Endothelial cell of umbilical vein (primary cell): ENCODE measurements around the gene PYM1. TPM values are rescaled to one million over a fixed set of nuclear protein-coding genes. Genes with fewer than 3 reads are reported as not detected.

Experiments
- polyA plus RNA-seq, 4 experiments: library from polyadenylated mRNA; depleted of rRNA in 3 of 4; stranded (reverse) in 3 of 4; unstranded in 1 of 4; fragments of >200 nt; gene quantifications; 2 replicates each; pipeline versions ENCODE4 v1.2.1 to v1.2.3, GENCODE V29; 2011 to 2012; ENCODE audit warnings: missing spikeins in 1 of 4
- total RNA-seq: library from RNA; stranded (reverse); gene quantifications from 2 replicates; pipeline ENCODE4 v1.2.3, GENCODE V29; 2021

Gene PYM1
- total and polyA plus RNA-seq, 2 donors (not counting 3 experiments of a cell fraction or from before 2014, with no cell fraction given) = 18.7 to 23.5 TPM

Other genes with a start within 250 kb of the PYM1 start
- 0.84 and 1.0 TPM in 2 replicates for gene ITGA7, start 220.0 kb downstream of the PYM1 start, total RNA-seq
- 0.41 and 0.67 TPM in 2 replicates for gene ITGA7, start 220.0 kb downstream of the PYM1 start, polyA plus RNA-seq
- gene BLOC1S1, start 211.8 kb downstream of the PYM1 start, total RNA-seq = 84.1 and 85.6 TPM in 2 replicates
- gene BLOC1S1, start 211.8 kb downstream of the PYM1 start, polyA plus RNA-seq = 192 and 197 TPM in 2 replicates
- gene RDH5, start 207.5 kb downstream of the PYM1 start, total RNA-seq = 2.7 and 6.1 TPM in 2 replicates
- gene RDH5, start 207.5 kb downstream of the PYM1 start, polyA plus RNA-seq = 3.5 and 3.7 TPM in 2 replicates
- 1,054 and 1,063 TPM in 2 replicates for gene CD63, start 198.9 kb downstream of the PYM1 start, total RNA-seq
- 1,429 and 1,536 TPM in 2 replicates for gene CD63, start 198.9 kb downstream of the PYM1 start, polyA plus RNA-seq
- 18.7 and 19.8 TPM in 2 replicates for gene GDF11, start 184.8 kb downstream of the PYM1 start, total RNA-seq
- gene GDF11, start 184.8 kb downstream of the PYM1 start, polyA plus RNA-seq = 10.0 and 11.6 TPM in 2 replicates
- 88.1 and 101 TPM in 2 replicates for gene SARNP, start 110.2 kb downstream of the PYM1 start, total RNA-seq
- gene SARNP, start 110.2 kb downstream of the PYM1 start, polyA plus RNA-seq = 101 and 108 TPM in 2 replicates
- gene ORMDL2, start 109.9 kb downstream of the PYM1 start, total RNA-seq = 55.0 and 57.8 TPM in 2 replicates
- 70.4 and 111 TPM in 2 replicates for gene ORMDL2, start 109.9 kb downstream of the PYM1 start, polyA plus RNA-seq
- 29.7 and 33.3 TPM in 2 replicates for gene DNAJC14, start 98.3 kb downstream of the PYM1 start, total RNA-seq
- 15.7 and 16.0 TPM in 2 replicates for gene DNAJC14, start 98.3 kb downstream of the PYM1 start, polyA plus RNA-seq
- gene MMP19, start 85.0 kb downstream of the PYM1 start, total RNA-seq = 0.31 and 0.78 TPM in 2 replicates
- gene MMP19, start 85.0 kb downstream of the PYM1 start, polyA plus RNA-seq = 1.6 and 2.0 TPM in 2 replicates
- 49.8 and 64.3 TPM in 2 replicates for gene DGKA, start 3.3 kb upstream of the PYM1 start, total RNA-seq
- 48.6 and 53.2 TPM in 2 replicates for gene DGKA, start 3.3 kb upstream of the PYM1 start, polyA plus RNA-seq
- 0.42 and 0.51 TPM in 2 replicates for gene PMEL, start 38.1 kb upstream of the PYM1 start, total RNA-seq
- gene PMEL, start 38.1 kb upstream of the PYM1 start, polyA plus RNA-seq = 0.99 and 2.0 TPM in 2 replicates
- gene CDK2, start 38.9 kb upstream of the PYM1 start, total RNA-seq = 63.6 and 69.8 TPM in 2 replicates
- gene CDK2, start 38.9 kb upstream of the PYM1 start, polyA plus RNA-seq = 46.7 and 52.2 TPM in 2 replicates
- 97.4 and 103 TPM in 2 replicates for gene RAB5B, start 46.2 kb upstream of the PYM1 start, total RNA-seq
- 98.8 and 105 TPM in 2 replicates for gene RAB5B, start 46.2 kb upstream of the PYM1 start, polyA plus RNA-seq
- 24.3 and 24.8 TPM in 2 replicates for gene SUOX, start 69.4 kb upstream of the PYM1 start, total RNA-seq
- 29.1 and 31.4 TPM in 2 replicates for gene SUOX, start 69.4 kb upstream of the PYM1 start, polyA plus RNA-seq
- 3.5 and 5.4 TPM in 2 replicates for gene IKZF4, start 93.1 kb upstream of the PYM1 start, total RNA-seq
- gene IKZF4, start 93.1 kb upstream of the PYM1 start, polyA plus RNA-seq = 2.5 and 3.4 TPM in 2 replicates
- 57.3 and 66.7 TPM in 2 replicates for gene RPS26, start 114.0 kb upstream of the PYM1 start, total RNA-seq
- gene RPS26, start 114.0 kb upstream of the PYM1 start, polyA plus RNA-seq = 1,837 and 1,847 TPM in 2 replicates
- gene ERBB3, start 152.3 kb upstream of the PYM1 start, total RNA-seq = 0.11 TPM in 1 of 2 replicates, not detected in the other
- gene ERBB3, start 152.3 kb upstream of the PYM1 start, polyA plus RNA-seq = 0.08 and 1.5 TPM in 2 replicates
- gene PA2G4, start 176.7 kb upstream of the PYM1 start, total RNA-seq = 170 and 188 TPM in 2 replicates
- 94.2 and 121 TPM in 2 replicates for gene PA2G4, start 176.7 kb upstream of the PYM1 start, polyA plus RNA-seq
- 3,212 and 3,428 TPM in 2 replicates for gene RPL41, start 188.7 kb upstream of the PYM1 start, total RNA-seq
- 9,033 and 9,990 TPM in 2 replicates for gene RPL41, start 188.7 kb upstream of the PYM1 start, polyA plus RNA-seq
- gene ZC3H10, start 190.4 kb upstream of the PYM1 start, total RNA-seq = 8.7 and 10.1 TPM in 2 replicates
- gene ZC3H10, start 190.4 kb upstream of the PYM1 start, polyA plus RNA-seq = 2.6 and 3.0 TPM in 2 replicates
- gene ESYT1, start 200.4 kb upstream of the PYM1 start, total RNA-seq = 133 and 161 TPM in 2 replicates
- gene ESYT1, start 200.4 kb upstream of the PYM1 start, polyA plus RNA-seq = 233 and 234 TPM in 2 replicates
- 135 and 137 TPM in 2 replicates for gene MYL6B, start 224.7 kb upstream of the PYM1 start, total RNA-seq
- gene MYL6B, start 224.7 kb upstream of the PYM1 start, polyA plus RNA-seq = 130 and 185 TPM in 2 replicates
- gene MYL6, start 230.5 kb upstream of the PYM1 start, total RNA-seq = 2,364 and 2,543 TPM in 2 replicates
- 6,581 and 8,470 TPM in 2 replicates for gene MYL6, start 230.5 kb upstream of the PYM1 start, polyA plus RNA-seq